GM19238 (cell line): ENCODE data around the gene STRN4.

Source experiments
- DNase-seq: peaks from one replicate; pipeline ENCODE4 v3.0.0; 2011; ENCODE audit warnings: low spot score; ENCODE audit not compliant: insufficient read length

The STRN4 gene

GRCh38 chr19:46674416-46675178 is 71.7 kb downstream of the STRN4 start:
- DNase-seq, result no peak

- no peak for DNase-seq
Measured at GRCh38 chr19:46670813-46671212, 75.4 kb downstream of the STRN4 start.
